Thyroid gland (tissue), 4 donors: ENCODE results near the gene PTPRZ1. TPM values are rescaled to one million over a fixed set of nuclear protein-coding genes. Genes with fewer than 3 reads are reported as not detected.

ENCODE experiments used
- DNase-seq, 2 donors: peaks; one replicate each; pipeline ENCODE4 v3.0.0-alpha.2; 2019
- H3K27ac ChIP-seq, 3 donors: fragments of 200-600 bp; sonication (generic); 1 replicate in 2 of 3; 2 replicates in 1 of 3; pipeline ENCODE4 v1.5.1; 2016 to 2019; ENCODE audit warnings: mild to moderate bottlenecking in 1 of 3, moderate library complexity in 1 of 3
- H3K27me3 ChIP-seq: fragments of 200-600 bp; sonication (generic); one replicate; pipeline ENCODE4 v1.5.1; 2019
- H3K36me3 ChIP-seq, 2 donors: fragments of 200-600 bp; sonication (generic); one replicate each; pipeline ENCODE4 v1.5.1; 2016 to 2019
- H3K4me1 ChIP-seq, 2 donors: fragments of 200-600 bp; sonication (generic); one replicate each; pipeline ENCODE4 v1.5.1; 2017 to 2019
- H3K4me3 ChIP-seq, 3 donors: fragments of 200-600 bp; sonication (generic); replicated peaks in 1 of 3; 1 replicate in 2 of 3; 2 replicates in 1 of 3; pipeline ENCODE4 v1.5.1; 2016; ENCODE audit warnings: mild to moderate bottlenecking in 1 of 3
- H3K9me3 ChIP-seq: fragments of 200-600 bp; sonication (generic); one replicate; pipeline ENCODE4 v1.5.1; 2017
- CTCF ChIP-seq, 6 experiments: fragments of 200-600 bp in 3 of 6; fragments of 450-650 bp in 3 of 6; sonication (generic) in 3 of 6; IDR thresholded peaks; one replicate each; pipeline ENCODE4 v1.5.1; 2016 to 2019; ENCODE audit warnings: antibody characterized with exemption in 6 of 6, mild to moderate bottlenecking in 2 of 6, inconsistent platforms in 1 of 6, moderate library complexity in 1 of 6
- POLR2A ChIP-seq, 2 donors: fragments of 450-650 bp; IDR thresholded peaks; one replicate each; pipeline ENCODE4 v1.6.1; 2017; ENCODE audit warnings: antibody characterized with exemption in 2 of 2, mild to moderate bottlenecking in 2 of 2, moderate library complexity in 1 of 2
- WGBS, 2 donors: methylation state at CpG; one replicate each; pipeline ENCODE4 v1.1.5; 2017; 5-methylcytosine and 5-hydroxymethylcytosine counted together
- intact Hi-C: fragments of 100-400 bp; cut with DNase I; formaldehyde crosslinking; loops from one replicate; pipeline ENCODE4 v1.15.1; 2023
- total RNA-seq, 4 donors: library from RNA; depleted of rRNA; stranded (reverse); fragments of >200 nt; gene quantifications; one replicate each; pipeline ENCODE4 v1.2.3, GENCODE V29; 2016

The PTPRZ1 gene
- total RNA-seq, 4 donors from 2014 or later: 0.10 to 0.67 (median 0.11) TPM; not detected in 1

GRCh38 chr7:121916211-121916610 is 43.2 kb downstream of the PTPRZ1 start:
- TF ChIP-seq CTCF (IDR thresholded peaks at IDR 0.05) (no peak), POLR2A (IDR thresholded peaks at IDR 0.05) (no peak)
- intact Hi-C loops: no loop called here
- H3K9me3 ChIP-seq: no peaks in the 10 kb centered on the region
- H3K4me1 ChIP-seq: no peaks in the 10 kb centered on the region
- H3K27me3 ChIP-seq: no peaks in the 10 kb centered on the region
- no peak overlapping the region for H3K27ac ChIP-seq
- no peaks in the 10 kb centered on the region for H3K36me3 ChIP-seq
- no peak overlapping the region for H3K4me3 ChIP-seq
- no peak for DNase-seq
- WGBS, 2 donors: 72 to 85% methylated on average over 4 of the region's 4 CpGs

GRCh38 chr7:121919986-121920385 is 47.0 kb downstream of the PTPRZ1 start:
- Histone ChIP-seq H3K4me1 (no peaks in the 10 kb centered on the region), H3K27me3 (no peaks in the 10 kb centered on the region), H3K36me3 (no peaks in the 10 kb centered on the region), H3K9me3 (no peaks in the 10 kb centered on the region), H3K27ac (no peak overlapping the region), H3K4me3 (no peak overlapping the region)
- WGBS, 2 donors: 70 to 78% methylated on average over 3 of the region's 3 CpGs
- TF ChIP-seq CTCF (IDR thresholded peaks at IDR 0.05) (no peak), POLR2A (IDR thresholded peaks at IDR 0.05) (no peak)
- intact Hi-C loops: no loop called here
- no peak for DNase-seq

GRCh38 chr7:121924269-121925186 is 51.6 kb downstream of the PTPRZ1 start:
- Histone ChIP-seq H3K27ac (no peak overlapping the region), H3K27me3 (no peaks in the 10 kb centered on the region), H3K36me3 (no peaks in the 10 kb centered on the region), H3K4me3 (no peak overlapping the region), H3K4me1 (no peaks in the 10 kb centered on the region), H3K9me3 (no peaks in the 10 kb centered on the region)
- no peak for TF ChIP-seq CTCF (IDR thresholded peaks at IDR 0.05)
- TF ChIP-seq POLR2A (IDR thresholded peaks at IDR 0.05): no peak
- no peak for DNase-seq
- 71% methylated on average over 7 of the region's 7 CpGs for WGBS, 2 donors
- intact Hi-C loops: no loop called here

GRCh38 chr7:121931149-121931902 is 58.4 kb downstream of the PTPRZ1 start:
- Histone ChIP-seq H3K4me1 (no peaks in the 10 kb centered on the region), H3K4me3 (no peak overlapping the region), H3K27me3 (no peaks in the 10 kb centered on the region), H3K36me3 (no peaks in the 10 kb centered on the region), H3K27ac (no peak overlapping the region), H3K9me3 (no peaks in the 10 kb centered on the region)
- no peak for TF ChIP-seq CTCF (IDR thresholded peaks at IDR 0.05)
- TF ChIP-seq POLR2A (IDR thresholded peaks at IDR 0.05): no peak
- 40 to 51% methylated on average over 1 of the region's 1 CpG for WGBS, 2 donors
- intact Hi-C loops: no loop called here
- DNase-seq: no peak

GRCh38 chr7:121932768-121933167 is 59.8 kb downstream of the PTPRZ1 start:
- no peaks in the 10 kb centered on the region for H3K4me1 ChIP-seq
- intact Hi-C loops: no loop called here
- no peaks in the 10 kb centered on the region for H3K9me3 ChIP-seq
- H3K4me3 ChIP-seq: no peak overlapping the region
- TF ChIP-seq POLR2A (IDR thresholded peaks at IDR 0.05) (no peak), CTCF (IDR thresholded peaks at IDR 0.05) (no peak)
- no peak overlapping the region for H3K27ac ChIP-seq
- DNase-seq: no peak
- no peaks in the 10 kb centered on the region for H3K36me3 ChIP-seq
- WGBS, 2 donors: 86 to 92% methylated on average over 1 of the region's 1 CpG
- no peaks in the 10 kb centered on the region for H3K27me3 ChIP-seq
